HFF-Myc (cell line): ENCODE measurements around the gene ADARB2.

Experiments
- DNase-seq: peaks from one replicate; pipeline ENCODE4 v3.0.0-alpha.2; 2011; ENCODE audit warnings: low read depth; ENCODE audit errors: extremely low read depth
- H3K4me3 ChIP-seq: replicated peaks from 2 replicates; pipeline ENCODE4 v1.5.1; 2011; ENCODE audit warnings: low read depth, mild to moderate bottlenecking, control low read depth, low read length
- CTCF ChIP-seq: IDR thresholded peaks from 2 replicates; pipeline ENCODE4 v1.5.1; 2012; ENCODE audit warnings: mild to moderate bottlenecking, low read depth, low read length, control low read depth; ENCODE audit errors: missing control alignments

The ADARB2 gene

GRCh38 chr10:1661859-1662437 lies 75.4 kb downstream of the ADARB2 start:
- no peak for DNase-seq
- H3K4me3 ChIP-seq = no peak overlapping the region
- TF ChIP-seq CTCF = no peak

- TF ChIP-seq CTCF = no peak
- H3K4me3 ChIP-seq = no peak overlapping the region
- DNase-seq = no peak
Observed at GRCh38 chr10:1661416-1661815, 75.9 kb downstream of the ADARB2 start.

GRCh38 chr10:1660815-1661214 lies 76.5 kb downstream of the ADARB2 start:
- H3K4me3 ChIP-seq = no peak overlapping the region
- TF ChIP-seq CTCF = no peak
- DNase-seq = no peak

- no peak for DNase-seq
- TF ChIP-seq CTCF = no peak
- no peak overlapping the region for H3K4me3 ChIP-seq
Observed at GRCh38 chr10:1660386-1660785, 76.9 kb downstream of the ADARB2 start.

- H3K4me3 ChIP-seq = no peak overlapping the region
- DNase-seq = no peak
- no peak for TF ChIP-seq CTCF
Observed at GRCh38 chr10:1659221-1659791, 78.0 kb downstream of the ADARB2 start.

- no peak overlapping the region for H3K4me3 ChIP-seq
- no peak for TF ChIP-seq CTCF
- DNase-seq = no peak
Observed at GRCh38 chr10:1658658-1659057, 78.7 kb downstream of the ADARB2 start.

GRCh38 chr10:1657479-1657878 lies 79.8 kb downstream of the ADARB2 start:
- TF ChIP-seq CTCF = no peak

More at GRCh38 chr10:1657479-1657878, 79.8 kb downstream of the ADARB2 start:
- no peak overlapping the region for H3K4me3 ChIP-seq
- DNase-seq = no peak
